DMS153 treated with DMSO at 0.1 percent for 48 hours (cell line): ENCODE measurements around the gene AUNIP.

Experiments used
- DNase-seq: peaks from one replicate; lab custom pipeline; 2025; ENCODE audit not compliant: unreplicated experiment; lab: John Stamatoyannopoulos, UW

AUNIP gene

DNA sequence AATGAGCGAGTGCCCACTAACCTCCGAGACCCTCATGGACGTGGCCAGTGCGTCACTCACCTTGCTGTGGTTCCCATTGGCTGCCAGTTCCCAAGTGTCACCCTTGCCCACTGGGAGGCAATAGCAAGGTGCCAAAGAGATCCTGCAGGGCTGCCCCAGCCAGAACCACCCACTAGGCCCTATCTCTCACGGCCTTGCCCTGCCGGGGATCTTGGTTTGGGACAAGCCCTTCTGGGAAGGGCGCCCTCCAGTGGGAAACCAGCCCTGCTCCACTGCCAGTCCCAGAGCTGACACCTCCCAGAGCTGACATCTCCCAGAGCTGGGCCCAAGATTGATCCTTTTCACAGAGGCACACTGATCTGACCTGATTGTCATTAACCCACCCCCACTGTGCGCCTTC, 61.3 kb downstream of the AUNIP start:
- no peak for DNase-seq

DNA sequence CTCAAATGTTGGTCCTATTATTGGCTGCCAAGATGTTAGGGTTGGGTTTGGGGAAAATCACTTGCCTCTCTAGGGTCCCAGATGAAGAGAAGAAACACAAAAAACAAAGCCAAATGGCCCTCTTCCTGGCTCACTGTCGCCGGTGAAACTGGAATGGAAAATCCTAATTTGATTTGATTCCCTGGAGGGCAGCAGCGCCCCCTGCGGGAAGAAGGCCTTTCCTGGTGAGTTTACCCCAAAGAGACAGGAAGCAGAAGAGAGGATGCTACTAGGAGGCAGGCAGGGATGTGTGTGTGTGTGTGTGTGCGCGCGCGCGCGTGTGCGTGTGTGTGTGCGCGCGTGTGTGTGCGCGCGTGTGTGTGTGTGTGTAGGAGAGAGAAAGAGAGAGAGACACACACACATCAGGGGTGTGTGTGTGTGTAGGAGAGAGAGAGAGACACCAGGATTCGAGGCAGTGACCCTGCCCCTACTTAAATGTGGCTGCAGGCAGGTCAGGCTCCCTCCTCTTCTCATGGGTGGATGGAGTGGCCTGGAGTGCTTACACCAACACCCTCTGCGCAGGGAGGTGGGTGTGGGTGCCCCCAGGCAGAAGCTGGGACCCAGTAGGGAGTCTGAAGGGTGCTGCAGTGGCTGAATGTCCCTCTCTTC, 62.3 kb downstream of the AUNIP start:
- peak; percentile 97 for DNase-seq

DNA sequence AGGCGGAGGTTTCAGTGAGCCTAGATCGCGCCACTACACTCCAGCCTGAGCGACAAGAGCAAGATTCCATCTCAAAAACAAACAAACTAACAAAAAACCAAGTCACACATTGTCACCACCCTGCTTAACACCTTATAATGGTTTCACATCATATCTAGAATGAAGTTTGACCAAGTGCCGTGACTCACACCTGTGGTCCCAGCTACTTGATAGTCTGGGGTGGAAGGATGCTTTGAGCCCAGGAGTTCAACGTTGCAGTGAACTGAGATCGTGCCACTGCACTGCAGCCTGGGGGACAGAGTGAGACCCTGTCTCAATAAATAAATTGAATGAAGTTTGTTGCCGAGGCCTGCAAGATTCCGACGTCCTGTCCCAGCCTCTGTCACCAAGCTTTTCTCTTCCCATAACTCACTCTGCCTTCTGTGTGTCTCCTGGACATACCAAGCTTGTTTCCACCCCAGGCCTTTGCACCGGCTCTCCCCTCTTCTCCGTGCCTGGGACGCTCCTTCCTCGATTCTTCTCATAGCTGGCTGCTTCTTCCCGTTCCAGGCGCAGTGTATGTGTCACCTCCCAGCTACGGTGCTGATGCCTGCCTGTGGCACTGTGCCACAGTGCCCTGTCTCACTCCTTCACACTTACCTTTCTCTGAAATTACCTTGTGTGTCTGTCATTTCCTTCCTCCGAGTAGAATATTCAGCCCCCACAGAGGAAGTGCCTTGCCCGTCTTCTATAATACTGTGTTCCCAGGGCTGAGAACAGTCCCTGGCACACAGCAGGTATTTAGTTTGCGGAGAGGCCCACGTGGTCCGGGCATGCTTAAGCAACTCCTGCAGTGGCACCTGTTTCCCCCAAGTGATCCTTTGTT, 63.1 kb downstream of the AUNIP start:
- DNase-seq: no peak

DNA sequence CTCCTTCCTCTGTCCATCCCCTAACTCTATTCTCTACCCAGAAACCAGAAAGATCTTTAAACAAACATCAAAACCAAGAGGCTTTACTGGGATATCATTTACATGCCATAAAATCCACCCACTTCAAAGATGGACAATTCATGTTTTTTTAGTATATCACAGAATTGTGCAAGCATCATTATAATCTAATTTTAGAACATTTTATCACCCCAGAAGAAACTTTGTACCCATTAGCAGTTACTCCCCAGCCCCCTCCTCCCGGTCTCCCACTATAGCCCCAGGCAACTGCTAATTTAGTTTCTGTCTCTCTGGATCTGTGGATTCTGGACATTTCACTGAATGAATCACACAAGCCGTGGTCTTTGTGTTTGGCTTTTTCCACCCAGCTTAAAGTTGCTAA, 64.0 kb downstream of the AUNIP start:
- DNase-seq: no peak

DNA sequence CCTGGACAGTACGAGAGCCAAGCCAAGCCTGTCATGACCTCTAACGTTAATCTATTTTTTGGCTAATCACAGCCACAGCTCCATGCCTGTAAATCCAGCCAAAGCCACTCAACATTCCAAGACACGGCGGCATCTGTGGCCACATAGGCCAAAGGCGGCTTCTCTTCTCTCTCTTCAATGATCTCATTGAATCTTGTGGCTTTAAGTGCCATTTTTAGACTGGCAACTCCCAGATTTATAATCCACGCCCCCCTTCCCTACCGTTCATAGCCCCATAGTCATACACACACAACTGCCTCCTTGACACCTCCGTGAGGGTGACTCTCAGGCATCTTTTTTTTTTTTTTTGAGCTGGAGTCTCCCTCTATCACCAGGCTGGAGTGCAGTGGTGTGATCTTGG, 64.9 kb downstream of the AUNIP start:
- DNase-seq: no peak

DNA sequence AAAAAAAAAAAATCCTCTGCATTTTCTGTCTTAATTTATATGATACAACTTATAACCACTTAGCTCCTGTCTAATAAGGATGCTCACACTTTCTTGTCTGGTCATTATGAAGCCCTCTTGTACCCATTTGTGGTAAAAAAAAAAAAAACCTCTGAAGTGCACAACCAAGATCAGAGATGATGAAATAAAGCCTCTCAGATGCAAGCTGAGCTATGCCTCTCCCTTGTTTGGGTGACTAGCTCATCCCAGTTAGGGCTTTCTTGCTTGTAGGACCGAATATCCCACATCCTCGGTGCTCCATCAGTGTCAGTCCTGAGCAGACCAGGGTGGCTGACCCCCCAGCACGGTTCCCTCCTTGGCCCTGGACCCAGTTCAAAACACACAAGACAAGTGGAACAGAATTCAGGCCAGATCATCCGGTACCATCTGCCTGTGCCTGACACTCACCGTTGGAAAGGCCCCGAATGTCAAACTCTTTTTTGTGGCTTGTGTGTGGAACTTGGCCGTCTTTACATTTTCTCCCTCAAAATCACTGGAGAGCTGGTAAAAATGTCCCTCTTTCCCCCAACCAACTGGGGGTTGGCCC, 65.6 kb downstream of the AUNIP start:
- no peak for DNase-seq

DNA sequence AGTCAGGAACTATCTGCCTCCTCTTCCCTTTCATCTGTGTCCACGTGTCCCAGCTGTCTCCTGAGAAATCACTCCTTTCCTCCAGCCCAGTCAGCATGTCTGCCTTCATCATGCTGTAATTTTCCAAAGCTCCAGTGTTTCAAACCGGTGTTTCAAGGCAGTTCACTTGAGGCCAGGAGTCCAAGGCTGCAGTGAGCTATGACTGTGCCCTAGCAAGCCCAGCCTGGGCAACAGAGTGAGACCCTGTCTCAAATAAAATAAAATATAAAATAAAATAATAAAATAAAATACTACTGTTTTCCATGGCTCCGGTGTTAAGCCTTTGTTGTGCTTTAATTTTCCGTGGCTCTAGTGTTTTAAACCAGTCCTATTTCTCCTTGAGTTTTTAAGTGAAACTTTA, 67.1 kb downstream of the AUNIP start:
- no peak for DNase-seq

DNA sequence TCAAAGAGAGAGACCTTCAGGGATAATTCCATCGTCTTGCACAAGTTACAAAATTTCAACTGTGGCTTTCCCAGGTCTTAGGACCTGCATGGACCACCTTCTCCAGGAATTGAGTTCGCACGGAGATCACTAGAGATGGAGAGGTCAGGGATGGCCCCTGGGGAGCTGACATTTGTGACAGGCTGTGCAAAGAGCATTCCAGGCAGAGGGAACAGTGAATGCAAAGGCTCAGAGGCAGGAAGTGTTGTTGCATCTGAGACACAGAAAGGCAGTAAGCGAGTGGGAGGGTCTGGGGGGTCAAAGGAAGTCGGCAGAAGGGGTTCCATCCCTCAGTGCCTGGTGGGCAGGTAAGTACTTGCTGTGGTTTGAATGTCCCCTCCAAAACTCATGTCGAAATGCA, 68.8 kb downstream of the AUNIP start:
- no peak for DNase-seq

DNA sequence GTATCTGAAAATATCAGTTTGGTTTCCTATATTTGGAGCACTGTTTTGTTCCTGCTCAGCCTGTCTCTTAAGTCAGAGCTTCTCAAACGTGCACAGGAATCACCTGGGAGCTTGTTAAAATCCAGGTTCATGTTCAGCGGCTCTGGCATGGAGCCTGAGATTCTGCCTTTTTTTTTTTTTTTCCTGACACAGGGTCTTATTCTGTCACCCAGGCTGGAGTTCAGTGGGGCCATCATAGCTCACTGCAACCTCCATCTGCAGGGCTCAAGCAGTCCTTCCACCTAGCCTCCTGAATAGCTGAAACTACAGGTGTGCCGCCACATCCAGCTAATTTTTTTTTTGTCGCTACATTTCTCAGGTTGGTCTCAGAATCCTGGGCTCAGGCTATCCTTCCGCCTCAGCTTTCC, 71.5 kb downstream of the AUNIP start:
- DNase-seq: no peak

DNA sequence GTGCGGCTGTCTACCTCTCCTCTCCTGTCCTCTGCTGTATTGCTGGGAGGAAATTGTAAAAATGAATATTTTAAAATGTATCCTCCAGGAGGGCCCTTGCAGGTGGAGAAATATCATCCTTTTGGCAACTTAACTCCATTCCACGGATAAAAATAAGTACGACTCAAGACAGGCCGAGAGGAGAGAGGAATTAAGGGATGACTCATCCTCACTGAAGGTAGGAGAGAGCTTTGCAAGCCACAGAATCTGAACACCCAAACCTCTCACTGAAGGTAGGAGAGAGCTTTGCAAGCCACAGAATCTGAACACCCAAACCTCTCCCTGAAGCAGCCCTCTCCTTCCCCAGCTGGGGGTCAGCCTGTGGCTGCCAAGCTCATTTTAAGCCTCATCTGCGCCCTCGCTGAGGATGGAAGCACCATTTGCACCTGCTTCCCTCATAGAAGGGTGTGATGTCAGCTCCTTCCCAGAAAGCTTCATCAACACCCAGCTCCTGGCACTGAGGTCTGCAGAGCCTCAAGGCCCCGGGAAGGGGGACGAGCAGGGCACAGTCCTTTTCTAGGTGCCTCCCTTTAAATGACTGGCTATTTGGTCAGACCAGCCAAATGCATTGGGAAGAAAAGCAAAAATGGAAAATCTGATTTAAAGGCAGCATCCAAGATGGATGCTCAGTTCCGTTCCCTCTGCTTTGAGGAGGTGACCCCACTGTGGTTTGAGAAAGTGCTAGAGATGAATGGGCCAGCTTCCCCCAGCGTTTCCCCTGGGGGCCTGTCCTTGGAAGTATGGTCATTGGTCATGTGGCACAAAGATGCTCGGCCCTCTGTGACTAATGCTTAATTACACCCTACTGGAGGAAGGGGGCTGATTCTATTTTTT, 72.1 kb downstream of the AUNIP start:
- no peak for DNase-seq

DNA sequence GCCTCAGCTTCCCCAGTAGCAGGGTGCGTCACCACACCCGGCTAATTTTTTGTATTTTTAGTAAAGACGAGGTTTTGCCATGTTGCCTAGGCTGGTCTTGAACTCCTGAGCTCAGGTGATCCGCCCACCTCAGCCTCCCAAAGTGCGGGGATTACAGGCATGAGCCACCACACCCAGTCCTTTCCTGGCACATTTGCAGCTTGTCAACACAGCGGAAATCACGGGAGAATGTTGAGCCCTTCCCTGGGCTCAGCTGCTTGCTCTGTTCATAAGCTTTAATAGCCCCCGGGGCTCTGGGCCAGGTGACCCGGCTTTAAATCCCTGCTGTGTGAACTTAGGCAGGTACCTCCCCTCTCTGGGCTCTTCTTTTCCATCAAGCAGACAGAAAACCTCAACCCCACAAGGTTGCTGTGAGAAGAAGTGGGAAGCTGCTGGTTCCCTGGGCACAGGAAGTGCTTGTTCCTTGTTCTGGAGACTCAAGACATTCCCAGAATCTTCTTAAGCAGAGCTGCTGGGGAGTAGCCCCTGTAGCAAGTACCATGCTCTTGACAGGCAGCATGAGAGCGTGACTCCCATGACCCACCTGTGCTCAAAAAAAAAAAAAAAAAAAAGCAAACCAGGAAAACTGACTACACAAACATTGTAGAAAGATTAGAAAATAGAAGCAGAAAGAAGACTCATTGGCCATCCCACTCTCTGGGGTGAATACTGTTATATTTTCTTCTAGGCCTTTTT, 73.8 kb downstream of the AUNIP start:
- DNase-seq: no peak

DNA sequence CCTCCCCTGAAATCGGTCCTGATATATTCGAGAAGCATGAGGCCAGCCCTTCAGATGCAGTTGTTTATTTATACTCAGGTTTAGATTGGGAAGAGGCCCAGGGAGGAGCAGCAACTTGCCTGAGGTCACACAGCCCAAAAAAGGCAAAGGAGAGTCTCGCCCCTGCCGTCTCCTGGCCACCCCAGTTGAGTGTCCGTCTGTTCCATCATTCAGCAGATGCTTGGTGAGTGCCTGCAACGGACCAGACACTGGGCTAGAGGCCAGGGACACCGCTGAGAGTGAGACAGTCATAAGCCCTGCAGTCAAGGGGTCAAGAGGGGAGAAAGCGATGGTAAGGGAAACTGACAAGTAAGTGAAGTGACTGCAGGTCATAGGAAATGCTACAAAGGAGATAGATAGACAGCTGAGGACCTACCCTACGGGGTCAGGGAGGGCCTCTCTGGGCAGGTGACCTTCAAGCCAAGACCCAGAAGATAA, 74.6 kb downstream of the AUNIP start:
- no peak for DNase-seq
